GM12891 (cell line): ENCODE measurements around the gene PLIN4.

ENCODE experiments used
- PAX5 ChIP-seq: IDR thresholded peaks from 2 replicates; pipeline ENCODE4 v1.6.1; 2011; ENCODE audit warnings: low read length, moderate library complexity, mild to moderate bottlenecking; ENCODE audit not compliant: insufficient read depth, severe bottlenecking
- POLR2A ChIP-seq: IDR thresholded peaks from 2 replicates; pipeline ENCODE4 v1.6.1; 2011; ENCODE audit warnings: low read depth, low read length, control low read depth
- POLR2AphosphoS5 ChIP-seq: IDR thresholded peaks from 2 replicates; pipeline ENCODE4 v1.6.1; 2011; ENCODE audit warnings: low read depth, low read length, control low read depth
- POU2F2 ChIP-seq: IDR thresholded peaks from 2 replicates; pipeline ENCODE4 v1.6.1; 2011; ENCODE audit warnings: low read depth, mild to moderate bottlenecking, control low read depth, low read length, moderate library complexity
- SPI1 ChIP-seq: IDR thresholded peaks from 2 replicates; pipeline ENCODE4 v1.6.1; 2011; ENCODE audit warnings: low read depth, low read length, control low read depth
- TAF1 ChIP-seq: IDR thresholded peaks from 2 replicates; pipeline ENCODE4 v1.6.1; 2011; ENCODE audit warnings: low read depth, low read length, control low read depth

DNA sequence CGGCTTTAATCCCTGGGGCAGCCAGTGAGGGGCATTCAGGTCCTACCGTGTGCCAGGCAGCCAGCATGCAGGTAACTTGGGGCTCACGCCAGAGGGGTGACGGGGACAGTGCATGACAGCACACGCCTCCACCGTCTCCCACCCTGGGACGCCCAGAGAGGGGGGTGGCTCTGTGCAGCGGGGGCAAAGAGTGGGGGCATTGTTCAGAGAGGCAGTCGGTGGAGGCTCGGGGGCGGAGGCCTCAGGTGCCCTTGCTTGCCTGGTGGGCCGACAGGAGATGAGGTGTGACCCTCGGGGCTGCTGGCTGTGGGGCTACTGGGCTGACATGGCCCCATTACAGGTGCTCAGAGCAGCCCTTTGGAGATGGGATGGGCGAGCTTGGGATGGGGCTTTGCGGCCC lies 18.4 kb downstream of the PLIN4 start:
- TF ChIP-seq POLR2A (no peak), SPI1 (no peak), POLR2AphosphoS5 (no peak), TAF1 (no peak), PAX5 (no peak), POU2F2 (no peak)
